ENCODE results near the gene CLPTM1. TPM values are rescaled to one million over a fixed set of nuclear protein-coding genes. Genes with fewer than 3 reads are reported as not detected.
A peak's percentile ranks its signal among the peaks of the same experiment; 100 is the strongest.

CLPTM1 gene
- total and polyA plus RNA-seq, 8 donors, result 67.1 to 118 (median 71.5) TPM

DNA sequence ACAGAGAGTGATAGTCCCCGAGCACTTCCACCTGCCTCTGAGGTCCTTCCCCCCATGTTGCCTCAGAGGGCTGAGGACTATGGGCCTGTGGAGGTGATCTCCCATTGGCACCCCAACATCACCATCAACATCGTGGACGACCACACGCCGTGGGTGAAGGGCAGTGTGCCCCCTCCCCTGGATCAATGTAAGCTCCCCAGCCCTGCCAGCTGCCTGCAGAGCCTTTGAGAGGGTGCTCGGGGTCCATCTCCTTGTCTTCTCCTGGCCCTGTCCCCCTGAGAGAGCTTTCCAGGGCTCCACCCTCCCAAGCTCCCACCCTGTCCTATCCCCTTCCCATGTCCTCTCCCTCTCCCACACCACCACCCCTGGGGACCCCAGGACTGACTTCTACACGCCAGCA lies 31.2 kb downstream of the CLPTM1 start:
- H3K36me3 ChIP-seq, result peaks cover 0 to 96% of the 10 kb centered on the region in 2 donors
- no peaks in the 10 kb centered on the region for H3K9me3 ChIP-seq
- H3K27ac ChIP-seq, result no peak overlapping the region
- no peaks in the 10 kb centered on the region for H3K4me1 ChIP-seq
- intact Hi-C loops (cut with DNase I), result no loop called here
- ATAC-seq (no peak), DNase-seq (no peak)
- TF ChIP-seq, protein P1, sequence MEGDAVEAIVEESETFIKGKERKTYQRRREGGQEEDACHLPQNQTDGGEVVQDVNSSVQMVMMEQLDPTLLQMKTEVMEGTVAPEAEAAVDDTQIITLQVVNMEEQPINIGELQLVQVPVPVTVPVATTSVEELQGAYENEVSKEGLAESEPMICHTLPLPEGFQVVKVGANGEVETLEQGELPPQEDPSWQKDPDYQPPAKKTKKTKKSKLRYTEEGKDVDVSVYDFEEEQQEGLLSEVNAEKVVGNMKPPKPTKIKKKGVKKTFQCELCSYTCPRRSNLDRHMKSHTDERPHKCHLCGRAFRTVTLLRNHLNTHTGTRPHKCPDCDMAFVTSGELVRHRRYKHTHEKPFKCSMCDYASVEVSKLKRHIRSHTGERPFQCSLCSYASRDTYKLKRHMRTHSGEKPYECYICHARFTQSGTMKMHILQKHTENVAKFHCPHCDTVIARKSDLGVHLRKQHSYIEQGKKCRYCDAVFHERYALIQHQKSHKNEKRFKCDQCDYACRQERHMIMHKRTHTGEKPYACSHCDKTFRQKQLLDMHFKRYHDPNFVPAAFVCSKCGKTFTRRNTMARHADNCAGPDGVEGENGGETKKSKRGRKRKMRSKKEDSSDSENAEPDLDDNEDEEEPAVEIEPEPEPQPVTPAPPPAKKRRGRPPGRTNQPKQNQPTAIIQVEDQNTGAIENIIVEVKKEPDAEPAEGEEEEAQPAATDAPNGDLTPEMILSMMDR (IDR thresholded peaks at IDR 0.05), result no peak
- no peak overlapping the region for H3K4me3 ChIP-seq
- no peaks in the 10 kb centered on the region for H3K27me3 ChIP-seq

DNA sequence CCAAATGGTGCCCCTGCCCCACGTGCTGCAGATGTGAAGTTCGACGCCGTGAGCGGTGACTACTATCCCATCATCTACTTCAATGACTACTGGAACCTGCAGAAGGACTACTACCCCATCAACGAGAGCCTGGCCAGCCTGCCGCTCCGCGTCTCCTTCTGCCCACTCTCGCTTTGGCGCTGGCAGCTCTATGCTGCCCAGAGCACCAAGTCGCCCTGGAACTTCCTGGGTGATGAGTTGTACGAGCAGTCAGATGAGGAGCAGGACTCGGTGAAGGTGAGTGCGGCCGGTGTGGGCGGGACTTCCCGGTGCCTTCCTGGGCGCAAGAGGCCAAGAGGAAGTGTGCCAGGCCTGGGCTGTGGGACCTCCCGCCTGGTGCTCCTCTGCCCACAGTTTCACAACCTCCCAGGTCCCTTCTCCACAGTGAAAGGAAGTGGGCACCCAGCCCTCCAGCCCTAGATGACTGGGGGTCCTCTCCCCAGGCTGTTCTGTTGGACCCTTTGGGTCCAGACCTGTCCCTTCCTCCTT lies 32.0 kb downstream of the CLPTM1 start:
- no peaks in the 10 kb centered on the region for H3K9me3 ChIP-seq
- no peaks in the 10 kb centered on the region for H3K27me3 ChIP-seq
- H3K27ac ChIP-seq, result no peak overlapping the region
- intact Hi-C loops (cut with DNase I), result no loop called here
- ATAC-seq (no peak), DNase-seq (no peak)
- no peaks in the 10 kb centered on the region for H3K4me1 ChIP-seq
- no peak overlapping the region for H3K4me3 ChIP-seq
- TF ChIP-seq, protein P1 (IDR thresholded peaks at IDR 0.05), result no peak
- peaks cover 0 to 96% of the 10 kb centered on the region in 2 donors for H3K36me3 ChIP-seq

DNA sequence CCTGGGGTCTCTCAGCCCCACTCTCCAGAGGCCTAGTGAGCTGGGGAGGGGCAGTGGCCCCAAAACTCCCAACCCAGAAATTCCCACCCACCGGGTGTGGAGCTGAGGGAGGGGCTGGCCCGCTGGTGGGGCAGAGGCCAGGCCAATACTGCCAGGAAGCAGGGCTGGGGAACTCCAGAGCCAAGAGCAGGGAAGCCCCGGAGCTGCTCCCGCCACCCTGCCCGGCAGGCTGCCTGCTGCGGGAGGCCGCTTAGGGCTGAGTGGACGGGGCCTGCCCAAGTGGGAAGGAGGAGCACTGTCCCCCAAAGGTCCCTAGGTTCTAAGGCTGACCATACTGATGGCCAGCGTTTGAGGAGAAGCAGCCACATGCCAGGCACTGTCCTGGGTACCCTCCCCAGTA lies 33.1 kb downstream of the CLPTM1 start:
- DNase-seq, result no peak
- no peaks in the 10 kb centered on the region for H3K27me3 ChIP-seq
- ATAC-seq, result no peak
- TF ChIP-seq, protein P1 (IDR thresholded peaks at IDR 0.05), result no peak
- H3K4me3 ChIP-seq, result no peak overlapping the region
- no peaks in the 10 kb centered on the region for H3K9me3 ChIP-seq
- no peak overlapping the region for H3K27ac ChIP-seq
- H3K36me3 ChIP-seq, result peaks cover 0 to 96% of the 10 kb centered on the region in 2 donors
- no peaks in the 10 kb centered on the region for H3K4me1 ChIP-seq
- intact Hi-C loops (cut with DNase I), result no loop called here

DNA sequence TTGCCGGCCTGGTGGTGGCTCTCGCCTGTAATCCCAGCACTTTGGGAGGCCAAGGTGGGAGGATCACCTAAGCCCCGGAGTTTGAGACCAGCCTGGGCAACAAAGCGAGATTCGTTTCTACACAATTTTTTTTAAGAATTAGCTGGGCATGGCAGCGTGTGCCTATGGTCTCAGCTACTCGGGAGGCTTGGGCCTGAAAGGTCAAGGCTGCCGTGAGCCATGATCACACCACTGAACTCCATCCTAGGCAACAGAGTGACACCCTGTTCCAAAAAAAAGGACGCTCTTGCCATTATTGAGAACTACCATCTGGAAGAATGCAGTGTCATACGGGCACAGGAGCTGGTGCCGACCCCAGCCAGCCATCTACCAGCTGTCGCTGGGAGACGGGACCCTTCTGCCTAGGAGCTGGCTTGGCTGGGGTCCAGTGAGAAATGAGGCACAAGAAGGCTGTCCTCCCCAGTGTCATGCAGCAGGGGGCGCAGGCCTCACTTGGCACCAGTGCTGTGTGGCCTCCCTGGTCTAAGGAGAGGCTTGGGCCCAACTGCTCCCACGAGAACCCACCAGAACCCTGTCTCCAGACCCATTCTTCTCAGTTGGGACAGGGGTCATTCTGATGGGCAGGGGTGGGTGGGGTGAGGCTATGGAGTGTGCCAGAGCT lies 33.8 kb downstream of the CLPTM1 start:
- peak in 3 of 4 donors; percentile 41 to 87 (median 51) for DNase-seq
- ATAC-seq, result peak; percentile 57
- peaks cover 0 to 100% of the 10 kb centered on the region in 2 donors for H3K36me3 ChIP-seq

DNA sequence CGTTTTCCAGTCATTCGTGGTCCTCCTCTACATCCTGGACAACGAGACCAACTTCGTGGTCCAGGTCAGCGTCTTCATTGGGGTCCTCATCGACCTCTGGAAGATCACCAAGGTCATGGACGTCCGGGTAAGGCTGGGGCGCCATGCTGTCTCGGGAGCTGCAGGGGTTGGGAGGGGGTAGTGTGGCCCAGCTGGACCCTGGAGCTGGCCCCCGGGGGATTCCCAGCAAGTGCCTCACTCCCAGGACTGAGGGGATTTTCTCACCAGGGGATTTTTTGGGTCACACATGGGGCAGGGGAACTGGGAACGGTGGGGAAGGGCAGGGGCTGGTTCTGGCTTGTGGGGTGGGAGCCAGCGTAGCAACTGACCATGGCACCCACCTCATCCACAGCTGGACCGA lies 35.3 kb downstream of the CLPTM1 start:
- intact Hi-C loops (cut with DNase I), result no loop called here
- Histone ChIP-seq H3K9me3 (no peaks in the 10 kb centered on the region), H3K27ac (no peak overlapping the region), H3K4me1 (no peaks in the 10 kb centered on the region), H3K4me3 (no peak overlapping the region), H3K36me3 (peaks cover 0 to 88% of the 10 kb centered on the region in 2 donors), H3K27me3 (no peaks in the 10 kb centered on the region)
- DNase-seq, result no peak
- no peak for ATAC-seq
- TF ChIP-seq, protein P1 (IDR thresholded peaks at IDR 0.05), result no peak

More for the DNA sequence above, 33.8 kb downstream of the CLPTM1 start:
- Histone ChIP-seq H3K27ac (no peak overlapping the region), H3K27me3 (no peaks in the 10 kb centered on the region), H3K4me1 (no peaks in the 10 kb centered on the region), H3K4me3 (no peak overlapping the region), H3K9me3 (no peaks in the 10 kb centered on the region)
- intact Hi-C loops (cut with DNase I), result no loop called here
- TF ChIP-seq, protein P1 (IDR thresholded peaks at IDR 0.05), result peak; percentile 18 to 50

Measured in left lung (tissue), 10 donors.